Body of pancreas (tissue), 4 donors: ENCODE results near the gene FAM234A.

ENCODE experiments used
- CTCF ChIP-seq, 7 experiments: fragments of 450-650 bp in 4 of 7; fragments of 200-600 bp in 3 of 7; sonication (generic) in 3 of 7; IDR thresholded peaks; one replicate each; pipeline ENCODE4 v1.5.1; 2016 to 2019; ENCODE audit warnings: antibody characterized with exemption in 7 of 7
- POLR2A ChIP-seq, 3 donors: fragments of 450-650 bp; IDR thresholded peaks; one replicate each; pipeline ENCODE4 v1.6.1; 2016; ENCODE audit warnings: antibody characterized with exemption in 3 of 3, mild to moderate bottlenecking in 2 of 3

GRCh38 chr16:254461-254860 lies 19.8 kb downstream of the FAM234A start:
- no peak for TF ChIP-seq CTCF (IDR thresholded peaks at IDR 0.05)
- TF ChIP-seq POLR2A (IDR thresholded peaks at IDR 0.05): no peak
